Left hindlimb (tissue), 1 donor: ENCODE results near the gene CD79A.
"Not testable (repeated sequence)": the region's sequence is repeated elsewhere in the genome, so short reads cannot be mapped to it uniquely, and the experiment has no call there.

ENCODE experiments used
- DNase-seq: peaks from one replicate; pipeline ENCODE4 v3.0.0-alpha.2; 2018

The CD79A gene

DNA sequence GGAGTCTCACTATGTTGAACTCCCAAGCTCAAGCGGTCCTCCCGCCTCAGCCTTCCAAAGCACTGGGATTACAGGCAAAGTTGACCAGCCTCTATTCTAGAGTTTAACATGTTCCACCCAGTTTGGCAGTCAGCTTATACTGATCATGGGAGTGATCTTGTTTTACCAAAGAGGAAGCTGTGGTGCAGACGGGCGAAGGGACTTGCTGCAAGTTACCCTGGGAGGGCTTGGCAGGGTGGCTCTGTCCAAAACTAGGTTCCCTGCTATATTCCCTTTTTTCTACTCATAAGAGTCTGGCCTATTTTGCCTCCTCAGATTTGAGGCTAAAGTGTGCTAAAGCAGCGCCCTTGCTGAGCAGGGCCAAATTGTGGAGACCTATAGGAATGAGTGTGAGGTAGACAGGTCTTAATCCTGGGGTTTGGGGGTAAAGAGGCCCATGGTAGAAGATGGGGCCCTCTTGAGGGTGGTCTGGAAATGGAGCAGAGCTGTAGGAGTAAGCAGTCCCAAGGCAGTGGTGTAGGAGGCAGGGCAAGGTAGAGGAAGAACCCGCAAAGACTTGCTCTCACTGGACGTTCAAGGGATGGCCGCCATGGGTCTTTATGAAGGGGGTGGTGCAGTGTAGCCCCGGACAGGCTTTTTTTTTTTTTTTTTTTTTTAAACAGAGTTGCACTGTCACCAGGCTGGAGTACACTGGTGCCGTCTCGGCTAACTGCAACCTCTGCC lies 13.7 kb upstream of the CD79A start:
- no peak for DNase-seq

DNA sequence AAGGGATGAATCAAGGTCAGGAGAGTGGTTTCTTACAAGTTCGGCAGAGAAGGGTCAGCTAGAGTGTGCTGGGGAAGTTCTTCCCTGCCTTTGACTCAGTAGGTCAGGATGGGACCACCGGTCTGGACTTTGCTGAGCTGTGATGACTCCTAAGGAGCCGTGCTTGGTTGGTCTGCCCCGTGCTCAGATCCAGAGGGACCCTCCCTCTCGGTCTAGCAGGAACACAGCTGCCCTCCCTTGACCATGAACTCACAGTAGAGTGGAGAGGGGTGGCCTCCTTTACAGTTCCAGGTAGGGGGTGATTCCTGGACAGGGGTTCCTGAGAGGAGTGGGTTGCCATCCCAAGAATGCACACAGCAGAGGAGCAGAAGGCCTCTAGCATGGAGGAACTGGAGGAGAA lies 12.7 kb upstream of the CD79A start:
- no peak for DNase-seq

DNA sequence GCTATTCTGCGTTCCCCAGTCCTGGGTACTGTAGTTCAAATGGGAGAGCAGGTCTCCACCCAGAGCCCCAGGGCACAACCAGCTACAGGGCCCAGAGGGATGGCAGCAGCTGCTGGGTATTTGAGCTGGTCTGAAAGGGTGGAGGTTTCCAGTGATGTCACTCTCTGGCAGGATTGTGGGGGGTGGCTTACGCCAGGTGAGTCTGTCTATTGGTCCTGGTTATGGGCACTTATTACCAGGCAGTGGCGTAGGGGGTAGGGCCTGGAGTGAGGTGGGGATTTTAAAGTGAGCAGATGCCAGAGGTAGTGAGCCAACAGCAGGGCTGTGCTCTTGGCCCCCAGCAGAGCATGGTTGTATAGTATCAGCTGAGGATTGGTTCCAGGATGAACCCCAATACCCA lies 10.8 kb upstream of the CD79A start:
- no peak for DNase-seq

- no peak for DNase-seq
Observed at GRCh38 chr19:41868120-41868988, 8.7 kb upstream of the CD79A start.

- DNase-seq = no peak
Observed at GRCh38 chr19:41868989-41869300, 8.1 kb upstream of the CD79A start.

- DNase-seq = no peak
Observed at GRCh38 chr19:41869374-41869955, 7.6 kb upstream of the CD79A start.

DNA sequence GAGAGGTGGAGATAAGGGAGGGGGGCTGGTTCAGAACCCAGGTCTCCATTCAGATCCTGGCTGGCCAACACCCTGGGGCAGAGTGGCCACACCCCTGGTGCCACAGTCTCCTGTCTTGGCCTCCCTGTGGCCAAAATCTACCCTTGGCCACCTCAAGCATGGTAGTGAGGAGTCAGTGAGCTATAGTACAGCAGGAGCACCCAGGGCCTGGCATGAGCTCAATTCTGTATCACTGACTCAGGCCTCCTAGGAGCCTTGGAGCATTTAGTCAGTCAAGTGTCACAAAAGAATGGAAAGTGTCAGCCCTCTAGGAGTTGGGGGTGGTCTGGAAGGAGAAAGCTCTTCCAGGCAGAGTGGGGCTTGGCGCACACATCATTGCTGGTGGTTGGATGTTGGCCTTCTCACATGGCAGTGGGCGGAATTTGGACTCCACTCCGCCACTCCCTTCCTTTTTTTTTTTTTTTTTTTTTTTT lies 6.6 kb upstream of the CD79A start:
- no peak for DNase-seq

DNA sequence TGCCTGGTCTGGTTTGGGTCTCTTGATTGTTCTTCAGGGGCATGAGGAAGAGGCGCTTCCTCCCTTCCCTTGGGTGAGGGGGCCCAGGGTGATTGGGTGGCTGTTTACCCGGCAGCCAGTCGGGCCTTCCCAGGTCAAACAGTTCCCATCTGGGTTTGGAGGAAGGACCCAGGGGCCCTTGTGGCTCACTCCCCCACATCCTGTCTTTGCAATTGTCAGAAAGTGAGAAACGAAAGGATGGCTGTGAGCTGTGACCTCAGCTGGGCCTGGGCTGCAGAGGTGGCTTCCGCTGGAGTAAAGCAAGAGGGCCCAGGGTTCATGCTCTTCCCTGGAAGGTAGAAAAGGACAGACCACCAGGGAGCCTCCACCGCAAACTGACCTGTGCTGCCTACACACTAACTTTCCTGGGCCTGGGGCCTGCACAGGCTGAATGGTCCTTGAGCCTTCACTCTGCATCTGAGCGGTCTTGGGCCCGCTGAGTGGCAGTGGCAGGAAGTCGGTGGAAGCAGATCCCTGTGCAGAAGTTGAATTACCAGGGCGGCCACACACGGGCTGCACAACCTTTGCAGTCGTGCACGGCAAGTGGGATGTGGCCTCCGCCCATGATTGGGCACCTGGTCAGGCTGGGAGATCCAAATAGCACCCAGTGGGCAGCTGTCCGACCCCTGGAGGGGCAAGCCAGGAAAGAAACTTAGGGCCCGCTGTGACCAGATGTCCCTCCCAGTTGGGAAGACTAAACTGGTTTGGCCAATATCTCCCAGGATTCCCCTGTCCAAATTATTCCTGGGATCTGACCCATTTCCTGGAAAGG lies 5.3 kb upstream of the CD79A start:
- DNase-seq = no peak

GRCh38 chr19:41872384-41872774 lies 4.7 kb upstream of the CD79A start:
- DNase-seq = no peak

DNA sequence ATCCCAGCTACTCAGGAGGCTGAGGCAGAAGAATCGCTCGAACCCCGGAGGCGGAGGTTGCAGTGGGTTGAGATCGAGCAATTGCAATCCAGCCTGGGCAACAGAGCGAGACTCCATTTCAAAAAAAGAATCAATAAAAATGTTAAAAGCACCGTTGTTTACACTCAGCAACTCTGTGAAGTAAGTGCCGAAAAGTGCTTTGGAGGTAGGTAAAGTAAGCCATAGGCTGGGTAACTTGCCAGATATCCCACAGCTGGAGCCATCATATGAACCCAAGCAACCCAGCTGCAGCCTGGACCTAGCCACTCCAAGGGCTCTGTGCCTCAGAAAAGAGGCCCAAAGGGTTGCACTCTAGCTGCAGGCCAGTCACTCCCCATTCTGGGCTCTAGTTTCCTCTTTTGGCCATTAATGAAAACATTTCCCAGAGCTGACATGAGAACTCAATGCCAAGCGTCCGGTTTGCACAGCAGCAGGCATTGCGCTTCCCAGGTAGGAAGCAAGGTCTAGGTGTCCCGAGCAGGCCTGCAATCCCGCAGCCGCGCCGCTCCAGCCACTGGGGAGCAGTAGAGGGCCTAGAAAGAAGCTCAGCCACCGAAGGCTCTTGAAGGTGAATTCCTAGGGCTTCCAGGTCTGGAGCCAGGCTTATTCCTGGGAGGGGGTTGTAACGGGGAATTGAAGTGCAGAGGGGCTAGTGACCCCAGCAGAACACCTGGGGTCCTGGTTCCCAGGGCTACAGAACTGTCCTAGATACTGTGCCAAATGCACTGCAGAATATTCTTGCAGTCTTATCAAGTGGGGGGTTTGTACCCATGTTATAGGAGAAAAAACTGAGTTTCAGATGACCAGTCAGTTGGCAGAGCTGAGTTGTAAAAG lies 4.1 kb upstream of the CD79A start:
- no peak for DNase-seq

DNA sequence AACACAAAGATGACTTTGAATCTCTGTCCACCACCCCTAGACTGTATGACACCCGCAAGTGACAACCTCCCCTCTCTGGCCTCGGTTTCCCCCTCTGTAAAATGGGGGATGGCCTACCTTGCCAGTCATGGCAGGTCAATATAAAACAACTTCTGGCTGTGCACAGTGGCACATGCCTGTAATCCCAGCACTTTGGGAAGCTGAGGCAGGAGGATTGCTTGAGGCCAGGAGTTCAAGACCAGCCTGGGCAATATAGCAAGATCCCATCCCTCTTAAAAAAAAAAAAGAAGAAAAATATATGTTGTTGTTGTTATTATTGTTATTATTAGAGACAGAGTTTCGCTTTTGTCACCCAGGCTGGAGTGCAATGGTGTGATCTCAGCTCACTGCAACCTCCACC lies 1.1 kb upstream of the CD79A start:
- DNase-seq = not testable (repeated sequence)

DNA sequence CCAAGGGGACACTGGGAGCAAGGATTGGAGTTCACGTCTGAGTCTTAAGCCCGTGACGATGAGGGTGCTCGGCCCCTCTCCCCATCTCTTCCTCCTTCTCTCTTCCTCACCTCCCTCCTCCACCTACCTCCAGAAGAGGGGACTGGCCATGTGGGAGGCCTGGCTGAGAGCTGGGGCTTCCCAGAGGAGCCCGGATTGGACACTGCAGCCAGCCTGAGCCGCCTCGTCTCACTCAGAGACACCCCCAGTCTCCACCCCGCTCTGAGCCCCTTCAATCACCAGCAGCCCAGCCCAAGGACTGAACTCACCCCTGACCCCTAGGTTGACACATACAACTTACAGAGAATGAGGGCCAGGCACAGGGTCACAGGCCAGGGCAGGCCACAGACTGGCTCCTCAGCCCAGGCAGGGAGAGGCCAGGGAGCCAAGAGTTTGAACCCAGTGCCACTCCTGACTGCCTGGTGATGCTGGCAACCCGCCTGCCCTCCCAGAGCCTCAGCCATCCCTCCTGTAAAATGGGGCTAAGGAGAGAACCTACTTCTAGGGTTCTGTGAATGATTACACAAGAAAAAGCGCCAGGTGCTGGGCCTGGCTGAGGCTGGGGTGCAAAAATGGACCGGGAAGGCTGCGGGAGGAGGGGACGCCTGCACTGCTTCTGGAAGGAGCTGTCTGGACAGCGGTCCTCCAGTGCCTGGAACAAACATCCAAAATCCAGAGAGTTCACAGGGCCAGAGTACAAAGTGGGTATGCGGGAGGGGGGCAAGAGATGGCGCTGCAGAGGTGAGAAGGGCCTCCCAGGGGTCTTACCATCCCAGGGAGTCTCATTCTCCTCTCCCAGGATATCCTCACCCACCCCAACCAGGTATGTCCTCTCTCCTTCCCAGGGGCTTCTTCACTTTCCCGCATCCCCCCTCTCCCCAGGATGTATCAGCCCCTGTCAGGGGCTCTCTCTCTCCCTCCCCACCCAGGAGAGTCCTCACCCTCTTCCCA lies 1.1 kb downstream of the CD79A start:
- DNase-seq = no peak

DNA sequence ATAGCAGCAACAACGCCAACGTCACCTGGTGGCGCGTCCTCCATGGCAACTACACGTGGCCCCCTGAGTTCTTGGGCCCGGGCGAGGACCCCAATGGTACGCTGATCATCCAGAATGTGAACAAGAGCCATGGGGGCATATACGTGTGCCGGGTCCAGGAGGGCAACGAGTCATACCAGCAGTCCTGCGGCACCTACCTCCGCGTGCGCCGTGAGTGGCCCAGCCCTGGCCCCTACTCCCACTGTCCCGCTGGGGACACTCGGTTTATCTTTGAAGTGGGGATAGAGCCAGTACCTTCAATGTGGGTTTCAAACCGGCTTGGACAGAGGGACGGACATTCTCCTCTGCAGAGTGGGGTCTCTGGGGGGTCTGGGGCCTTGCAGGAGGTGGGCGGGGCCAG lies 2.0 kb downstream of the CD79A start:
- DNase-seq = no peak

- no peak for DNase-seq
Observed at GRCh38 chr19:41879670-41880328, 2.7 kb downstream of the CD79A start.

GRCh38 chr19:41880329-41880708 lies 3.2 kb downstream of the CD79A start:
- no peak for DNase-seq

GRCh38 chr19:41882568-41883462 lies 5.7 kb downstream of the CD79A start, which contains the start of gene ARHGEF1:
Gene ARHGEF1 (plus strand): TSS chr19:41883184. CDS start chr19:41888083, 4,899 bp downstream.
- peak; percentile 60 for DNase-seq

GRCh38 chr19:41883463-41883820 lies 6.4 kb downstream of the CD79A start:
- no peak for DNase-seq

- DNase-seq = peak; percentile 96
Observed at GRCh38 chr19:41883821-41884733, 7.0 kb downstream of the CD79A start.
